Ovary (tissue), 9 donors: ENCODE measurements around the gene METTL26. TPM values are rescaled to one million over a fixed set of nuclear protein-coding genes. Genes with fewer than 3 reads are reported as not detected.

Experiments
- DNase-seq, 5 donors: peaks; one replicate each; pipeline ENCODE4 v3.0.0-alpha.2; 2019 to 2020
- H3K27ac ChIP-seq, 2 donors: fragments of 200-600 bp; one replicate each; pipeline versions ENCODE4 v1.5.1 to v1.8.0; 2019 to 2022
- H3K27me3 ChIP-seq: fragments of 200-600 bp; one replicate; pipeline ENCODE4 v1.8.0; 2022
- H3K36me3 ChIP-seq: fragments of 200-600 bp; sonication (generic); one replicate; pipeline ENCODE4 v1.5.1; 2019
- H3K4me1 ChIP-seq: one replicate; pipeline ENCODE4 v1.8.1; 2013; ENCODE audit warnings: mild to moderate bottlenecking, moderate library complexity; ENCODE audit not compliant: insufficient read depth
- H3K4me3 ChIP-seq: fragments of 200-600 bp; sonication (generic); one replicate; pipeline ENCODE4 v1.5.1; 2017
- H3K9me3 ChIP-seq, 2 donors: fragments of 200-600 bp in 1 of 2; sonication (generic) in 1 of 2; one replicate each; pipeline versions ENCODE4 v1.5.1 to v1.8.1; 2013 to 2019; ENCODE audit warnings: mild to moderate bottlenecking in 1 of 2, moderate library complexity in 1 of 2
- EP300 ChIP-seq: sonication (generic); formaldehyde crosslinking; IDR thresholded peaks from one replicate; pipeline ENCODE4 v1.6.1; 2017; ENCODE audit warnings: antibody characterized with exemption
- POLR2A ChIP-seq: fragments of 450-650 bp; IDR thresholded peaks from one replicate; pipeline ENCODE4 v1.6.1; 2017; ENCODE audit warnings: antibody characterized with exemption, mild to moderate bottlenecking, moderate library complexity
- WGBS, 3 donors: extraction: QIAGEN DNeasy Blood & Tissue Kit in 1 of 3; methylation state at CpG; one replicate each; pipeline versions ENCODE4 v1.1.5 to v1.1.7; 2013 to 2017; 5-methylcytosine and 5-hydroxymethylcytosine counted together
- intact Hi-C, 4 donors: fragments of 100-400 bp; cut with DNase I; formaldehyde crosslinking; loops; one replicate each; pipeline versions ENCODE4 v1.11.0 to v1.15.1; 2022 to 2023
- polyA plus RNA-seq, 2 donors: library from polyadenylated mRNA; stranded (reverse); fragments of 200-250 nt in 1 of 2; fragments of 350-450 nt in 1 of 2; fragmentation: Illumina TruSeq in 1 of 2; extraction: RNeasy Lipid Tissue Mini Kit (QIAGEN cat#74804) in 1 of 2; gene quantifications; one replicate each; pipeline ENCODE4 v1.2.3, GENCODE V29; 2013 to 2014
- total RNA-seq, 7 donors: library from RNA; depleted of rRNA in 2 of 7; stranded (reverse); fragments of >200 nt in 2 of 7; fragmentation: NEBNext Ultra II Directional in 3 of 7; extraction: Animal tissue kit (Norgen Biotek cat#: 25700) in 3 of 7; gene quantifications; one replicate each; pipeline versions ENCODE4 v1.1.0 to v1.2.4, GENCODE V29; 2016 to 2023
- TF ChIP-seq, protein P1 (sequence below), 3 donors: fragments of 450-650 bp in 2 of 3; fragments of 200-600 bp in 1 of 3; IDR thresholded peaks; one replicate each; pipeline versions ENCODE4 v1.5.1 to v1.8.0; 2016 to 2022; ENCODE audit warnings: antibody characterized with exemption in 3 of 3, mild to moderate bottlenecking in 1 of 3
- donor health status: DM: no; HTN: no; CAD: no; lungs with moderate emphysema.
- donor health status: DM: no; HTN: no; CAD: no.
- donor health status: Bipolar disorder and iron deficiency.
- donor health status: DM: yes; HTN: yes; CAD: no.
- donor health status: DM: no; HTN: no; CAD: no.
- donor health status: DM: yes; HTN: yes; CAD: no.

METTL26 gene
- total and polyA plus RNA-seq, 9 donors: 12.2 to 139 (median 75.9) TPM

- Histone ChIP-seq H3K9me3 (no peaks in the 10 kb centered on the region), H3K4me3 (peak overlapping the region; percentile 88), H3K36me3 (no peaks in the 10 kb centered on the region), H3K4me1 (peaks cover 21% of the 10 kb centered on the region), H3K27ac (no peak overlapping the region), H3K27me3 (no peaks in the 10 kb centered on the region)
- DNase-seq: peak in 3 of 5 donors; percentile 27 to 54 (median 47)
- intact Hi-C loops: loop anchor here in 1 of 4 donors (5.0 to 10.0 kb wide), 2 partner anchors 43 to 1330 kb away; partner anchors contain the start of genes RAB40C, RNF151 and RPS2
- TF ChIP-seq POLR2A (no peak), EP300 (no peak)
- TF ChIP-seq, protein P1, sequence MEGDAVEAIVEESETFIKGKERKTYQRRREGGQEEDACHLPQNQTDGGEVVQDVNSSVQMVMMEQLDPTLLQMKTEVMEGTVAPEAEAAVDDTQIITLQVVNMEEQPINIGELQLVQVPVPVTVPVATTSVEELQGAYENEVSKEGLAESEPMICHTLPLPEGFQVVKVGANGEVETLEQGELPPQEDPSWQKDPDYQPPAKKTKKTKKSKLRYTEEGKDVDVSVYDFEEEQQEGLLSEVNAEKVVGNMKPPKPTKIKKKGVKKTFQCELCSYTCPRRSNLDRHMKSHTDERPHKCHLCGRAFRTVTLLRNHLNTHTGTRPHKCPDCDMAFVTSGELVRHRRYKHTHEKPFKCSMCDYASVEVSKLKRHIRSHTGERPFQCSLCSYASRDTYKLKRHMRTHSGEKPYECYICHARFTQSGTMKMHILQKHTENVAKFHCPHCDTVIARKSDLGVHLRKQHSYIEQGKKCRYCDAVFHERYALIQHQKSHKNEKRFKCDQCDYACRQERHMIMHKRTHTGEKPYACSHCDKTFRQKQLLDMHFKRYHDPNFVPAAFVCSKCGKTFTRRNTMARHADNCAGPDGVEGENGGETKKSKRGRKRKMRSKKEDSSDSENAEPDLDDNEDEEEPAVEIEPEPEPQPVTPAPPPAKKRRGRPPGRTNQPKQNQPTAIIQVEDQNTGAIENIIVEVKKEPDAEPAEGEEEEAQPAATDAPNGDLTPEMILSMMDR (IDR thresholded peaks at IDR 0.05): no peak
- 75 to 82% (median 79%) methylated on average over 7 of the region's 7 CpGs for WGBS, 3 donors
Observed at GRCh38 chr16:634996-635395, 1.1 kb downstream of the METTL26 start.

GRCh38 chr16:634051-634670 lies 1.9 kb downstream of the METTL26 start:
- peaks cover 24% of the 10 kb centered on the region for H3K4me1 ChIP-seq

GRCh38 chr16:633336-634050 lies 2.6 kb downstream of the METTL26 start:
- peak; percentile 23 to 51 (median 44) for DNase-seq
- Histone ChIP-seq H3K4me1 (peaks cover 24% of the 10 kb centered on the region), H3K27me3 (no peaks in the 10 kb centered on the region), H3K27ac (no peak overlapping the region), H3K36me3 (no peaks in the 10 kb centered on the region), H3K4me3 (no peak overlapping the region), H3K9me3 (no peaks in the 10 kb centered on the region)
- TF ChIP-seq EP300 (no peak), POLR2A (no peak)
- TF ChIP-seq, protein P1 (IDR thresholded peaks at IDR 0.05): no peak
- WGBS, 3 donors: 94 to 96% (median 95%) methylated on average over 47 to 74 of the region's 74 CpGs
- intact Hi-C loops: loop anchor here in 1 of 4 donors (10.0 kb wide), 1 partner anchor 1331 kb away; the partner anchor contains the start of genes RNF151 and RPS2

More at GRCh38 chr16:634051-634670, 1.9 kb downstream of the METTL26 start:
- Histone ChIP-seq H3K27ac (no peak overlapping the region), H3K4me3 (no peak overlapping the region), H3K27me3 (no peaks in the 10 kb centered on the region), H3K36me3 (no peaks in the 10 kb centered on the region), H3K9me3 (no peaks in the 10 kb centered on the region)
- TF ChIP-seq EP300: no peak
- no peak for TF ChIP-seq POLR2A
- TF ChIP-seq, protein P1 (IDR thresholded peaks at IDR 0.05): no peak
- peak in 4 of 5 donors; percentile 17 to 44 (median 40) for DNase-seq
- WGBS, 3 donors: 78 to 87% (median 86%) methylated on average over 19 to 22 of the region's 22 CpGs
- intact Hi-C loops: loop anchor here in 1 of 4 donors (10.0 kb wide), 1 partner anchor 1331 kb away; the partner anchor contains the start of genes RNF151 and RPS2

- Histone ChIP-seq H3K4me1 (peaks cover 24% of the 10 kb centered on the region), H3K27ac (no peak overlapping the region), H3K27me3 (no peaks in the 10 kb centered on the region), H3K9me3 (no peaks in the 10 kb centered on the region), H3K36me3 (no peaks in the 10 kb centered on the region), H3K4me3 (no peak overlapping the region)
- peak in 4 of 5 donors; percentile 20 to 49 (median 44) for DNase-seq
- WGBS, 3 donors: 90 to 95% (median 90%) methylated on average over 50 to 67 of the region's 67 CpGs
- no peak for TF ChIP-seq POLR2A
- intact Hi-C loops: loop anchor here in 1 of 4 donors (10.0 kb wide), 1 partner anchor 1332 kb away; the partner anchor contains the start of genes RNF151 and RPS2
Observed at GRCh38 chr16:632486-633335, 3.4 kb downstream of the METTL26 start.
